ENCODE measurements around the gene EID3. TPM values are rescaled to one million over a fixed set of nuclear protein-coding genes. Genes with fewer than 3 reads are reported as not detected.

Gene EID3
- total and polyA plus RNA-seq, 3 donors from 2014 or later: 59.3 to 139 (median 63.0) TPM

DNA sequence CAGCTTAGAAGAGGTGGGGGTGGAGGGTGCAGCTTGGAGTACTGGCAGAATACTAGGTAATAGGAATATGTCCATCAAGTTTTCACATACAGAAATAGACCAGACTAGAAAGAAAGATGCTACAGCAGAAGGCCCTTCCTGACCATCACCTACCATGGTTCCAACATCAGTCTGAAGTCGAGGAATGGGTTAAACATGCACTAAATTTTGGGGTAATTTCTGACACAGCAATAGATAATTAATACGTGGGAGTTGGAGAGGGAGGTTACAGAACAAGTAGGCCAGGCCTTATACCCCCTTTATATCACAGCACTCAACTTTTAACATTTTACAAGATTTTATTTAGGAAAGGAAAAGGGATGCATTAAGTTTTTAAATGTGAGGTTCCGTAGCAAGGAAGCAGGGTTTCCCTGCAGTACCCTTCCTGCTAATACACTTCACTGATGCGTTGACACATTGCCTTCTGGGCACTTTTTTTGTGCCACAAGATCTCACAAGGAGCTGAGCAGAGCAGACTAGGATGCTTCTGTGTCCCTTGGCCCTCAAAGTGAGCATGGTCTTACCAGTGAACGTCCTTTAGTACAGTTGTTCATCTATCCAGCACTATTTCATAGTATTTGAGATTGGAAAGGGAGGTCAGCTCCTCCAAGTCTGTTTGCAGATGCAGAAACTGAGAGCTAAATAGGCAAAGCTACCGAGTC lies 50.8 kb downstream of the EID3 start:
- Histone ChIP-seq H3K9me3 (no peaks in the 10 kb centered on the region), H3K4me1 (no peaks in the 10 kb centered on the region), H3K4me3 (no peak overlapping the region), H3K27me3 (no peaks in the 10 kb centered on the region), H3K36me3 (ENCODE audit: low read depth, missing control alignments) (no peaks in the 10 kb centered on the region), H3K27ac (no peak overlapping the region)
- TF ChIP-seq POLR2A (IDR thresholded peaks at IDR 0.05): no peak
- TF ChIP-seq, protein P1, sequence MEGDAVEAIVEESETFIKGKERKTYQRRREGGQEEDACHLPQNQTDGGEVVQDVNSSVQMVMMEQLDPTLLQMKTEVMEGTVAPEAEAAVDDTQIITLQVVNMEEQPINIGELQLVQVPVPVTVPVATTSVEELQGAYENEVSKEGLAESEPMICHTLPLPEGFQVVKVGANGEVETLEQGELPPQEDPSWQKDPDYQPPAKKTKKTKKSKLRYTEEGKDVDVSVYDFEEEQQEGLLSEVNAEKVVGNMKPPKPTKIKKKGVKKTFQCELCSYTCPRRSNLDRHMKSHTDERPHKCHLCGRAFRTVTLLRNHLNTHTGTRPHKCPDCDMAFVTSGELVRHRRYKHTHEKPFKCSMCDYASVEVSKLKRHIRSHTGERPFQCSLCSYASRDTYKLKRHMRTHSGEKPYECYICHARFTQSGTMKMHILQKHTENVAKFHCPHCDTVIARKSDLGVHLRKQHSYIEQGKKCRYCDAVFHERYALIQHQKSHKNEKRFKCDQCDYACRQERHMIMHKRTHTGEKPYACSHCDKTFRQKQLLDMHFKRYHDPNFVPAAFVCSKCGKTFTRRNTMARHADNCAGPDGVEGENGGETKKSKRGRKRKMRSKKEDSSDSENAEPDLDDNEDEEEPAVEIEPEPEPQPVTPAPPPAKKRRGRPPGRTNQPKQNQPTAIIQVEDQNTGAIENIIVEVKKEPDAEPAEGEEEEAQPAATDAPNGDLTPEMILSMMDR (IDR thresholded peaks at IDR 0.05): no peak
- no peak for DNase-seq
- intact Hi-C loops (cut with DNase I; ENCODE audit: low total_unique reads): loop anchor here (10.0 kb wide), 1 partner anchor 150 kb away; no protein-coding TSS in a partner anchor
- 68 to 72% methylated on average over 6 of the region's 6 CpGs for WGBS, 2 donors

Other genes starting within 250 kb of the EID3 start
- 10 to 100 TPM; 36.2 to 57.9 TPM for gene HCFC2, start 239.2 kb upstream of the EID3 start, total RNA-seq
- gene HCFC2, start 239.2 kb upstream of the EID3 start, polyA plus RNA-seq (ENCODE audit: insufficient read depth, low read depth, low replicate concordance): 95.2 TPM
- gene NFYB, start 165.5 kb upstream of the EID3 start, total RNA-seq: 10 to 100 TPM; 33.8 to 36.1 TPM
- 53.1 TPM for gene NFYB, start 165.5 kb upstream of the EID3 start, polyA plus RNA-seq (ENCODE audit: insufficient read depth, low read depth, low replicate concordance)
- 100 to 1,000 TPM in 1 of 2 donors, 10 to 100 TPM in 1; 96.2 to 110 TPM for gene TXNRD1, start 88.0 kb upstream of the EID3 start, total RNA-seq
- 67.8 TPM for gene TXNRD1, start 88.0 kb upstream of the EID3 start, polyA plus RNA-seq (ENCODE audit: insufficient read depth, low read depth, low replicate concordance)
- 10 to 100 TPM; 23.9 to 36.9 TPM for gene CHST11, start 153.2 kb downstream of the EID3 start, total RNA-seq
- gene CHST11, start 153.2 kb downstream of the EID3 start, polyA plus RNA-seq (ENCODE audit: insufficient read depth, low read depth, low replicate concordance): 5.1 TPM